HG03097 (cell line): ENCODE measurements around the gene CTNS.

Experiments used
- ATAC-seq: cut with Tn5 transposase; IDR thresholded peaks from one replicate; pipeline ENCODE4 v1.9.1; 2021; ENCODE audit not compliant: unreplicated experiment, low FRiP score

CTNS gene

DNA sequence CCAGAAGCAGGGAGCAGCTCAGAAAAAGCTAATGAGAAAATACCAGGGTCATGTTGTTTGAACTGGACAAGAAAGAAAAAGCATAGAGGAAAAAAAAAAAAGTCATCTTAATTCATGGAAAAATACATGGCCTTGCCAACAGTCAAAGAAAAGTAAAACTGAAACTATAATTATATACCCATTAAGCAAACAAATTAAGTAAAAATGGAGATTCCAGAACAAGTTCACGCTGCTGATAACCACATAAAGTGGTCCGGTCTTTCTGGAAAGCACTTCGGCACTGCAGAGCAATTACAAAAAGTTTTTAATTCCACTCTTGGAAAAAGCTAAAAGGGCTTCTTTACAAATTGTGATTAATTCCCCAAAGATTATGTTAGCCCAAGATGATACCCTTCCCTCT, 71.8 kb downstream of the CTNS start:
- no peak for ATAC-seq

DNA sequence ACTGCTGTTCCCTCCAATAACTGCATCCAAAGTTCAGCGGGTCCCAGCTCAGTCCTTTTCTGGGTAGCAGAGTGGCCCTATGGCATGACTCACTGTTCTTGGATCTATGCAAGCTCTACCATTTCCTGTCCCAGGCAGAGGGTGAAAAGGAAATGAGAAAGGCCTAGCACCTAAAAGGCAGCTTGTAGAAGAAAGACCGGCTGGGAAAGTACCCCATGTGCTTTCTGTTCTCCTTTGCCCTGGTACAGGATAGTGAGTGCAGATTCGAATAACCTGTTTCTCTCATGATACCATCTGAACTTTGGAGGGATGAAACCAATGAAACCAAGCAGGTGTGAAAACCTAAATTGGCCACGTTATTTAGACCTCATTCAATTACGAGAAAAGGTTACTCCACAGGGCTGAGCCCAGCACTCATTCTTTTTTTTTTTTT, 74.4 kb downstream of the CTNS start:
- ATAC-seq, result peak; percentile 93
